Measurements from ENCODE around the gene BNIP2.

DNA sequence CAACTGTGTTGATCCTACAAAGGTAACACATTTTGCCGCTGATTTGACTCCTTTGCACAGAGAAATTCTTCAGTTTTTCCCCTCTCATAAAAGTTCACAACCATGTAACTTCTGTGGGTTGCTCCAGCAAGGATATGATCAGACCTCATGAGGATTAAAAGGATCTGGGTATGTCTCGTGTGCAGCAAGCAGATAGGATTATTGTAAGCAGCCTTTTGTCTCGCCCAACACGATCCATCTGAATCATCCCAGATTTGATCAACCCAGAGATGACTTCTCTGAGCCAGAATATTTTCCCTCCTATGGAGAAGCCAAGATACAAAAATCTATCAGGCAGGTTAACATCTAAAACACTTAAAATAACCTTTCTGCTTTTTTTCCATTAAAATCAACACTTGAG lies 12.8 kb upstream of the BNIP2 start:
- no peak for TF ChIP-seq ZNF274 (IDR thresholded peaks at IDR 0.05; ENCODE audit: low read depth, low read length)
- TF ChIP-seq YY1 (IDR thresholded peaks at IDR 0.05; ENCODE audit: insufficient read depth, insufficient read length): no peak
- no peak for TF ChIP-seq SUZ12 (IDR thresholded peaks at IDR 0.05; ENCODE audit: extremely low read depth, insufficient read depth, insufficient read length)
